DND-41 (cell line): Measurements from ENCODE around the gene ARHGAP45.

Experiments used
- ATAC-seq: fragments of 200-7000 bp; cut with Tn5 transposase; 3 replicates; pipeline ENCODE4 v1.9.1; 2021; ENCODE audit warnings: low read depth; ENCODE audit not compliant: insufficient read depth
- DNase-seq: peaks from one replicate; pipeline ENCODE4 v3.0.0-alpha.2; 2020
- H2AFZ ChIP-seq: 2 replicates; pipeline ENCODE4 v1.6.0; 2012; ENCODE audit warnings: low read depth, low read length
- H3K27ac ChIP-seq: 2 replicates; pipeline ENCODE4 v1.5.1; 2012; ENCODE audit warnings: low read length, inconsistent platforms
- H3K27me3 ChIP-seq: fragments of 200-600 bp; sonication (generic); 2 replicates; pipeline ENCODE4 v1.6.0; 2012; ENCODE audit warnings: low read length, mild to moderate bottlenecking, inconsistent platforms; ENCODE audit not compliant: insufficient read depth, poor library complexity
- H3K36me3 ChIP-seq: 2 replicates; pipeline ENCODE4 v1.5.1; 2012; ENCODE audit warnings: low read length, inconsistent platforms; ENCODE audit not compliant: insufficient read depth
- H3K4me1 ChIP-seq: 2 replicates; pipeline ENCODE4 v1.5.1; 2012; ENCODE audit warnings: mild to moderate bottlenecking, low read length; ENCODE audit not compliant: insufficient read depth
- H3K4me2 ChIP-seq: 2 replicates; pipeline ENCODE4 v1.6.0; 2012; ENCODE audit warnings: mild to moderate bottlenecking, moderate library complexity, low read length, inconsistent platforms; ENCODE audit not compliant: insufficient read depth
- H3K4me3 ChIP-seq, 2 experiments: fragments of 200-600 bp in 1 of 2; shearing (Covaris generic) in 1 of 2; 2 replicates each; pipeline ENCODE4 v1.5.1; 2012 to 2016; ENCODE audit warnings: inconsistent platforms in 2 of 2, low read length in 2 of 2, mild to moderate bottlenecking in 2 of 2, low read depth in 1 of 2, moderate library complexity in 1 of 2
- H3K79me2 ChIP-seq: 2 replicates; pipeline ENCODE4 v1.6.0; 2012; ENCODE audit warnings: low read length, inconsistent platforms; ENCODE audit not compliant: insufficient read depth
- H3K9ac ChIP-seq: 2 replicates; pipeline ENCODE4 v1.6.0; 2012; ENCODE audit warnings: low read depth, mild to moderate bottlenecking, inconsistent platforms, low read length, moderate library complexity
- H3K9me3 ChIP-seq: 2 replicates; pipeline ENCODE4 v1.5.1; 2012; ENCODE audit warnings: low read length, moderate library complexity, mild to moderate bottlenecking, inconsistent platforms; ENCODE audit not compliant: insufficient read depth, severe bottlenecking
- H4K20me1 ChIP-seq: 2 replicates; pipeline ENCODE4 v1.6.0; 2012; ENCODE audit warnings: low read length; ENCODE audit not compliant: insufficient read depth
- CTCF ChIP-seq: IDR thresholded peaks from 2 replicates; pipeline ENCODE4 v1.5.1; 2012; ENCODE audit warnings: borderline replicate concordance, low read length, moderate library complexity, mild to moderate bottlenecking; ENCODE audit not compliant: poor library complexity, severe bottlenecking; ENCODE audit errors: extremely low read depth
- EZH2 ChIP-seq: IDR thresholded peaks from 3 replicates; pipeline ENCODE4 v1.6.1; 2012; ENCODE audit warnings: borderline replicate concordance, low read depth, mild to moderate bottlenecking, moderate library complexity, low read length, inconsistent platforms; ENCODE audit not compliant: severe bottlenecking

The ARHGAP45 gene

GRCh38 chr19:1123885-1124677 lies 57.1 kb downstream of the ARHGAP45 start:
- 0 out of 2 replicates have a peak, but pooled peaks cover under 1% of the 10 kb centered on the region for H3K79me2 ChIP-seq
- H3K4me3 ChIP-seq: no peak overlapping the region
- H3K36me3 ChIP-seq: peaks cover 66% of the 10 kb centered on the region
- no peaks in the 10 kb centered on the region for H3K9me3 ChIP-seq
- H2AFZ ChIP-seq: no peak overlapping the region
- no peaks in the 10 kb centered on the region for H3K27me3 ChIP-seq
- ATAC-seq (no peak), DNase-seq (no peak)
- no peak for TF ChIP-seq EZH2
- TF ChIP-seq CTCF: no peak
- no peak overlapping the region for H3K4me2 ChIP-seq
- no peak overlapping the region for H3K27ac ChIP-seq
- peaks cover 7% of the 10 kb centered on the region; the same call in 1 of the 2 replicates for H4K20me1 ChIP-seq
- no peaks in the 10 kb centered on the region for H3K4me1 ChIP-seq
- no peak overlapping the region for H3K9ac ChIP-seq

- no peak overlapping the region for H3K9ac ChIP-seq
- H3K27ac ChIP-seq: no peak overlapping the region
- peaks cover 7% of the 10 kb centered on the region for H4K20me1 ChIP-seq
- TF ChIP-seq EZH2 (no peak), CTCF (no peak)
- no peaks in the 10 kb centered on the region for H3K9me3 ChIP-seq
- no peak overlapping the region for H3K4me3 ChIP-seq
- H3K79me2 ChIP-seq: peaks cover 16% of the 10 kb centered on the region
- H3K27me3 ChIP-seq: no peaks in the 10 kb centered on the region
- peaks cover 2% of the 10 kb centered on the region for H3K4me1 ChIP-seq
- ATAC-seq (no peak), DNase-seq (no peak)
- no peak overlapping the region for H3K4me2 ChIP-seq
- no peak overlapping the region for H2AFZ ChIP-seq
- peaks cover 52% of the 10 kb centered on the region for H3K36me3 ChIP-seq
Observed at GRCh38 chr19:1125601-1126467, 58.9 kb downstream of the ARHGAP45 start.

GRCh38 chr19:1126984-1127760 lies 60.2 kb downstream of the ARHGAP45 start:
- no peak for TF ChIP-seq CTCF
- no peak for TF ChIP-seq EZH2
- Histone ChIP-seq H3K4me2 (no peak overlapping the region), H3K36me3 (peaks cover 41% of the 10 kb centered on the region), H3K27ac (no peak overlapping the region), H3K27me3 (no peaks in the 10 kb centered on the region), H2AFZ (no peak overlapping the region), H3K79me2 (peaks cover 25% of the 10 kb centered on the region), H3K4me3 (no peak overlapping the region), H3K9me3 (no peaks in the 10 kb centered on the region), H4K20me1 (peaks cover 7% of the 10 kb centered on the region), H3K9ac (no peak overlapping the region), H3K4me1 (peaks cover 15% of the 10 kb centered on the region)
- ATAC-seq (no peak), DNase-seq (no peak)
